Fibroblast of the conjunctiva (primary cell): ENCODE measurements around the gene CELF4.
A peak's percentile ranks its signal among the peaks of the same experiment; 100 is the strongest.

Experiments used
- DNase-seq: peaks from one replicate; pipeline ENCODE4 v3.0.0-alpha.2; 2010; ENCODE audit warnings: low read depth

Gene CELF4

GRCh38 chr18:37412333-37412732, 153.3 kb downstream of the CELF4 start:
- DNase-seq, result no peak

GRCh38 chr18:37409878-37410277, 155.7 kb downstream of the CELF4 start:
- no peak for DNase-seq

GRCh38 chr18:37408676-37409265, 156.8 kb downstream of the CELF4 start:
- DNase-seq, result no peak

GRCh38 chr18:37407571-37407970, 158.0 kb downstream of the CELF4 start:
- DNase-seq, result no peak

GRCh38 chr18:37405772-37406171, 159.8 kb downstream of the CELF4 start:
- no peak for DNase-seq

GRCh38 chr18:37405229-37405628, 160.4 kb downstream of the CELF4 start:
- no peak for DNase-seq

- no peak for DNase-seq
Measured at GRCh38 chr18:37403788-37404187, 161.8 kb downstream of the CELF4 start.

GRCh38 chr18:37403100-37403781, 162.4 kb downstream of the CELF4 start:
- DNase-seq, result peak; percentile 64

GRCh38 chr18:37402735-37403099, 162.9 kb downstream of the CELF4 start:
- no peak for DNase-seq

- no peak for DNase-seq
Measured at GRCh38 chr18:37400802-37401201, 164.8 kb downstream of the CELF4 start.

GRCh38 chr18:37398248-37398920, 167.2 kb downstream of the CELF4 start:
- no peak for DNase-seq

GRCh38 chr18:37397814-37398213, 167.8 kb downstream of the CELF4 start:
- DNase-seq, result no peak

GRCh38 chr18:37396971-37397720, 168.5 kb downstream of the CELF4 start:
- no peak for DNase-seq

GRCh38 chr18:37395631-37396030, 170.0 kb downstream of the CELF4 start:
- no peak for DNase-seq

GRCh38 chr18:37395138-37395537, 170.5 kb downstream of the CELF4 start:
- no peak for DNase-seq

GRCh38 chr18:37394610-37394965, 171.0 kb downstream of the CELF4 start:
- no peak for DNase-seq

- peak; percentile 51 for DNase-seq
Measured at GRCh38 chr18:37393945-37394609, 171.5 kb downstream of the CELF4 start.

GRCh38 chr18:37393221-37393827, 172.3 kb downstream of the CELF4 start:
- no peak for DNase-seq

GRCh38 chr18:37392648-37393047, 172.9 kb downstream of the CELF4 start:
- DNase-seq, result no peak

GRCh38 chr18:37391698-37392548, 173.7 kb downstream of the CELF4 start:
- no peak for DNase-seq

- DNase-seq, result no peak
Measured at GRCh38 chr18:37391156-37391555, 174.4 kb downstream of the CELF4 start.
